ENCODE data around the gene FAM153A.
"Not testable (repeated sequence)": the region's sequence is repeated elsewhere in the genome, so short reads cannot be mapped to it uniquely, and the experiment has no call there.

- TF ChIP-seq, protein P1, sequence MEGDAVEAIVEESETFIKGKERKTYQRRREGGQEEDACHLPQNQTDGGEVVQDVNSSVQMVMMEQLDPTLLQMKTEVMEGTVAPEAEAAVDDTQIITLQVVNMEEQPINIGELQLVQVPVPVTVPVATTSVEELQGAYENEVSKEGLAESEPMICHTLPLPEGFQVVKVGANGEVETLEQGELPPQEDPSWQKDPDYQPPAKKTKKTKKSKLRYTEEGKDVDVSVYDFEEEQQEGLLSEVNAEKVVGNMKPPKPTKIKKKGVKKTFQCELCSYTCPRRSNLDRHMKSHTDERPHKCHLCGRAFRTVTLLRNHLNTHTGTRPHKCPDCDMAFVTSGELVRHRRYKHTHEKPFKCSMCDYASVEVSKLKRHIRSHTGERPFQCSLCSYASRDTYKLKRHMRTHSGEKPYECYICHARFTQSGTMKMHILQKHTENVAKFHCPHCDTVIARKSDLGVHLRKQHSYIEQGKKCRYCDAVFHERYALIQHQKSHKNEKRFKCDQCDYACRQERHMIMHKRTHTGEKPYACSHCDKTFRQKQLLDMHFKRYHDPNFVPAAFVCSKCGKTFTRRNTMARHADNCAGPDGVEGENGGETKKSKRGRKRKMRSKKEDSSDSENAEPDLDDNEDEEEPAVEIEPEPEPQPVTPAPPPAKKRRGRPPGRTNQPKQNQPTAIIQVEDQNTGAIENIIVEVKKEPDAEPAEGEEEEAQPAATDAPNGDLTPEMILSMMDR (conservative IDR thresholded peaks at IDR 0.05; ENCODE audit: low read depth, low read length): not testable (repeated sequence)
- not testable (repeated sequence) for TF ChIP-seq POLR2A (IDR thresholded peaks at IDR 0.05; ENCODE audit: low read depth, low read length); SMC3 (IDR thresholded peaks at IDR 0.05; ENCODE audit: low read depth, low read length); MAFK (IDR thresholded peaks at IDR 0.05; ENCODE audit: low read depth, low read length); NFE2L2 (IDR thresholded peaks at IDR 0.05; ENCODE audit: low read depth, low read length); MXI1 (IDR thresholded peaks at IDR 0.05; ENCODE audit: borderline replicate concordance, low read depth, low read length); MAZ (IDR thresholded peaks at IDR 0.05; ENCODE audit: borderline replicate concordance, low read depth, low read length); RCOR1 (IDR thresholded peaks at IDR 0.05; ENCODE audit: insufficient replicate concordance, low read length); BHLHE40 (IDR thresholded peaks at IDR 0.05; ENCODE audit: low read depth, low read length); RAD21 (IDR thresholded peaks at IDR 0.05; ENCODE audit: low read length); RFX5 (IDR thresholded peaks at IDR 0.05; ENCODE audit: low read depth, low read length)
- TF ChIP-seq, protein P2, sequence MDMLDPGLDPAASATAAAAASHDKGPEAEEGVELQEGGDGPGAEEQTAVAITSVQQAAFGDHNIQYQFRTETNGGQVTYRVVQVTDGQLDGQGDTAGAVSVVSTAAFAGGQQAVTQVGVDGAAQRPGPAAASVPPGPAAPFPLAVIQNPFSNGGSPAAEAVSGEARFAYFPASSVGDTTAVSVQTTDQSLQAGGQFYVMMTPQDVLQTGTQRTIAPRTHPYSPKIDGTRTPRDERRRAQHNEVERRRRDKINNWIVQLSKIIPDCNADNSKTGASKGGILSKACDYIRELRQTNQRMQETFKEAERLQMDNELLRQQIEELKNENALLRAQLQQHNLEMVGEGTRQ (IDR thresholded peaks at IDR 0.05; ENCODE audit: low read depth, low read length): not testable (repeated sequence)
Measured at GRCh38 chr5:177793272-177793671, 10.6 kb upstream of the FAM153A start.

Data from IMR-90 (cell line).